B cell (primary cell): ENCODE data around the gene MALSU1. TPM values are rescaled to one million over a fixed set of nuclear protein-coding genes. Genes with fewer than 3 reads are reported as not detected.

Experiments used
- ATAC-seq: fragments of 200-7000 bp; cut with Tn5 transposase; one replicate; pipeline ENCODE4 v1.10.0; 2021; ENCODE audit warnings: low read depth, mild to moderate bottlenecking, moderate number of reproducible peaks, moderate library complexity
- CTCF ChIA-PET: fragments of 350-600 bp; sonication (Branson Sonifier 250); formaldehyde crosslinking; loops from one replicate; lab custom pipeline; 2021; ENCODE audit warnings: antibody characterized with exemption, inconsistent platforms; lab: Charles Lee
- POLR2A ChIA-PET: fragments of 350-600 bp; sonication (Branson Sonifier 250); formaldehyde crosslinking; loops from one replicate; lab custom pipeline; 2021; ENCODE audit warnings: antibody characterized with exemption; lab: Charles Lee
- DNase-seq: peaks from one replicate; pipeline ENCODE4 v3.0.0; 2013
- H2AFZ ChIP-seq: 2 replicates; pipeline ENCODE4 v1.6.1; 2012; ENCODE audit warnings: mild to moderate bottlenecking, low read depth, low read length; ENCODE audit not compliant: insufficient read depth, poor library complexity, severe bottlenecking
- H3K27ac ChIP-seq, 2 donors: 1 replicate in 1 of 2; 2 replicates in 1 of 2; pipeline ENCODE4 v1.5.1; 2012 to 2013; ENCODE audit warnings: low read length in 2 of 2, mild to moderate bottlenecking in 2 of 2, moderate library complexity in 1 of 2
- H3K27me3 ChIP-seq, 4 experiments: fragments of 200-600 bp in 1 of 4; sonication (generic) in 1 of 4; replicated peaks in 1 of 4; 1 replicate in 2 of 4; 2 replicates in 2 of 4; pipeline versions ENCODE4 v1.6.1 to v1.7.0; 2013 to 2016; ENCODE audit warnings: low read length in 3 of 4, mild to moderate bottlenecking in 2 of 4, mixed read lengths in 1 of 4, moderate library complexity in 1 of 4; ENCODE audit not compliant: insufficient read depth in 4 of 4, control insufficient read depth in 3 of 4; ENCODE audit errors: control extremely low read depth in 1 of 4
- H3K36me3 ChIP-seq, 2 experiments: replicated peaks in 1 of 2; 1 replicate in 1 of 2; 2 replicates in 1 of 2; pipeline versions ENCODE4 v1.6.1 to v1.7.1; 2013; ENCODE audit warnings: low read length in 1 of 2; ENCODE audit not compliant: insufficient read depth in 2 of 2, control insufficient read depth in 1 of 2; ENCODE audit errors: control extremely low read depth in 1 of 2, extremely low read depth in 1 of 2
- H3K4me1 ChIP-seq, 2 donors: fragments of 200-600 bp in 1 of 2; sonication (generic) in 1 of 2; 1 replicate in 1 of 2; 2 replicates in 1 of 2; pipeline versions ENCODE4 v1.5.1 to v1.6.1; 2013 to 2017; ENCODE audit warnings: low read length in 2 of 2; ENCODE audit not compliant: control insufficient read depth in 2 of 2, insufficient read depth in 2 of 2
- H3K4me2 ChIP-seq: replicated peaks from 2 replicates; pipeline ENCODE3; 2012; ENCODE audit warnings: mild to moderate bottlenecking, low read depth, low read length; ENCODE audit not compliant: poor library complexity, severe bottlenecking
- H3K4me3 ChIP-seq, 5 experiments: fragments of 200-600 bp in 1 of 5; sonication (generic) in 1 of 5; 1 replicate in 3 of 5; 2 replicates in 2 of 5; pipeline versions ENCODE4 v1.5.1 to v1.7.0; 2011 to 2016; ENCODE audit warnings: low read length in 4 of 5, mild to moderate bottlenecking in 4 of 5, low read depth in 2 of 5, control low read depth in 1 of 5, moderate library complexity in 1 of 5; ENCODE audit not compliant: insufficient read depth in 1 of 5; ENCODE audit errors: control extremely low read depth in 1 of 5, extremely low read depth in 1 of 5
- H3K79me2 ChIP-seq: fragments of 200-600 bp; sonication (generic); one replicate; pipeline ENCODE4 v1.6.0; 2016; ENCODE audit warnings: low read length; ENCODE audit not compliant: control insufficient read depth, insufficient read depth
- H3K9ac ChIP-seq: fragments of 200-600 bp; sonication (generic); 2 replicates; pipeline ENCODE4 v1.6.1; 2017; ENCODE audit warnings: mild to moderate bottlenecking, low read length, moderate library complexity
- H3K9me3 ChIP-seq, 3 donors: one replicate each; pipeline versions ENCODE4 v1.6.1 to v1.7.1; 2013; ENCODE audit warnings: low read length in 2 of 3; ENCODE audit not compliant: control insufficient read depth in 2 of 3, insufficient read depth in 1 of 3; ENCODE audit errors: control extremely low read depth in 1 of 3
- H4K20me1 ChIP-seq: 2 replicates; pipeline ENCODE4 v1.6.0; 2012; ENCODE audit warnings: mild to moderate bottlenecking, low read length; ENCODE audit not compliant: insufficient read depth, control insufficient read depth, poor library complexity, severe bottlenecking
- H3K27ac Mint-ChIP-seq: one replicate; pipeline ENCODE4 v1.8.0; 2021; ENCODE audit warnings: mixed read lengths
- H3K27me3 Mint-ChIP-seq: one replicate; pipeline ENCODE4 v1.8.0; 2021; ENCODE audit warnings: mixed read lengths
- H3K4me1 Mint-ChIP-seq: one replicate; pipeline ENCODE4 v1.8.0; 2021; ENCODE audit warnings: mixed read lengths
- H3K4me3 Mint-ChIP-seq: one replicate; pipeline ENCODE4 v1.8.0; 2021; ENCODE audit warnings: mixed read lengths
- H3K9me3 Mint-ChIP-seq: one replicate; pipeline ENCODE4 v1.8.0; 2022; ENCODE audit warnings: mixed read lengths; ENCODE audit not compliant: insufficient read depth
- EZH2 ChIP-seq: IDR thresholded peaks from 2 replicates; pipeline ENCODE4 v1.6.1; 2012; ENCODE audit warnings: borderline replicate concordance, low read depth, mild to moderate bottlenecking, moderate library complexity, low read length; ENCODE audit not compliant: insufficient read depth, poor library complexity, severe bottlenecking
- WGBS: methylation state at CpG from one replicate; pipeline ENCODE4 v1.1.5; 2013; ENCODE audit warnings: missing lambda C conversion rate; ENCODE audit not compliant: insufficient coverage; 5-methylcytosine and 5-hydroxymethylcytosine counted together
- intact Hi-C: fragments of 100-400 bp; cut with micrococcal nuclease; formaldehyde crosslinking; loops from one replicate; pipeline ENCODE4 v1.10.0; 2022
- polyA plus RNA-seq: library from polyadenylated mRNA; depleted of rRNA; stranded (reverse); fragments of >200 nt; gene quantifications from 2 replicates; pipeline ENCODE4 v1.2.3, GENCODE V29; 2012
- total RNA-seq, 2 donors: library from RNA; stranded (reverse); fragments of 120-200 nt in 1 of 2; gene quantifications; 1 replicate in 1 of 2; 2 replicates in 1 of 2; pipeline versions ENCODE4 v1.2.3 to v1.2.4, GENCODE V29; 2013 to 2022
- TF ChIP-seq, protein P1 (sequence below): fragments of 200-600 bp; IDR thresholded peaks from one replicate; pipeline ENCODE4 v1.8.0; 2022; ENCODE audit warnings: antibody characterized with exemption, mild to moderate bottlenecking

Gene MALSU1
- total and polyA plus RNA-seq, 2 donors (not counting 1 experiment from before 2014, with no cell fraction given) = 20.8 to 38.0 TPM

DNA sequence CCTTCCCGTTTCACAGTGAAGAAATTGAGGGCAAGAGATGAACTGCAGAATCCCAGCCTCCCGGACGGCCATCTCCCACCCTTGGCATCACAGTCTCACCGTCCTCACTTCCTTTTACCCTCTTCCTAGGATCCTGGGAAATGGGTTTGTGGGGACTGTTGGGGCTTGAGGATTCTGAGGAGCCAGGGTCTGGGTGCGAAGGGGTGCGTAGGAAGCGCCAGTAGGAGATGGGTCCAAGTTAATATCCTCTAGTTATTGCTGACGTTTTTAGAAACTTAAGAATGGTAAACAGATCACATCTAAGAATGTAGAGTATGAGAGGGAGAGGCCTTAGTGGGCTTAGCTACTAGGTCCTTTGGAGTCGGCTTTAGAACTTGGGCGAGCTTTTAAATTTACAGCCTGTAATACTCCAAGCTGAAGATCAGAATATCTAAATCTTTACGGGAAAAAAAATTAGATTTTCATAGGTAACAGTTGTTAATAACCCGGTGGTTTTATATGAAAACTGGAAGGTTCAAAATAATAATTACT is 696 bp downstream of the MALSU1 start:
- ATAC-seq (no peak), DNase-seq (no peak)
- Mint-ChIP-seq H3K27me3 (no peaks in the 10 kb centered on the region), H3K27ac (peak overlapping the region; percentile 94), H3K9me3 (no peaks in the 10 kb centered on the region), H3K4me3 (peak overlapping the region; percentile 87), H3K4me1 (peaks cover 46% of the 10 kb centered on the region)
- POLR2A ChIA-PET = interaction anchor here (0.6 to 1.6 kb wide), 3 partner anchors 46 to 191 kb away, joined by 4 to 5 read pairs (median 5); no protein-coding TSS in a partner anchor
- intact Hi-C loops = loop anchor here (1.0 to 5.0 kb wide), 9 partner anchors 23 to 380 kb away; partner anchors contain the start of genes CCDC126, FAM221A, HYCC1 and IGF2BP3
- peak overlapping the region; percentile 62 to 86 for H3K27ac ChIP-seq
- H3K9ac ChIP-seq = peak overlapping the region; percentile 87
- peaks cover 67% of the 10 kb centered on the region for H3K79me2 ChIP-seq
- H3K36me3 ChIP-seq = peaks cover 0 to 10% of the 10 kb centered on the region in 2 experiments
- TF ChIP-seq, protein P1, sequence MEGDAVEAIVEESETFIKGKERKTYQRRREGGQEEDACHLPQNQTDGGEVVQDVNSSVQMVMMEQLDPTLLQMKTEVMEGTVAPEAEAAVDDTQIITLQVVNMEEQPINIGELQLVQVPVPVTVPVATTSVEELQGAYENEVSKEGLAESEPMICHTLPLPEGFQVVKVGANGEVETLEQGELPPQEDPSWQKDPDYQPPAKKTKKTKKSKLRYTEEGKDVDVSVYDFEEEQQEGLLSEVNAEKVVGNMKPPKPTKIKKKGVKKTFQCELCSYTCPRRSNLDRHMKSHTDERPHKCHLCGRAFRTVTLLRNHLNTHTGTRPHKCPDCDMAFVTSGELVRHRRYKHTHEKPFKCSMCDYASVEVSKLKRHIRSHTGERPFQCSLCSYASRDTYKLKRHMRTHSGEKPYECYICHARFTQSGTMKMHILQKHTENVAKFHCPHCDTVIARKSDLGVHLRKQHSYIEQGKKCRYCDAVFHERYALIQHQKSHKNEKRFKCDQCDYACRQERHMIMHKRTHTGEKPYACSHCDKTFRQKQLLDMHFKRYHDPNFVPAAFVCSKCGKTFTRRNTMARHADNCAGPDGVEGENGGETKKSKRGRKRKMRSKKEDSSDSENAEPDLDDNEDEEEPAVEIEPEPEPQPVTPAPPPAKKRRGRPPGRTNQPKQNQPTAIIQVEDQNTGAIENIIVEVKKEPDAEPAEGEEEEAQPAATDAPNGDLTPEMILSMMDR = no peak
- no peak for TF ChIP-seq EZH2
- H3K4me3 ChIP-seq = peak overlapping the region; percentile 70 to 95 (median 86)
- peaks cover 0 to 6% (median 0%) of the 10 kb centered on the region in 4 experiments for H3K27me3 ChIP-seq
- CTCF ChIA-PET = interaction anchor here (4.5 kb wide), 1 partner anchor 28 kb away, joined by 27 read pairs; no protein-coding TSS in a partner anchor
- 7% methylated on average over 5 of the region's 12 CpGs for WGBS
- H3K9me3 ChIP-seq = no peaks in the 10 kb centered on the region
- peaks cover 7% of the 10 kb centered on the region for H4K20me1 ChIP-seq
- H2AFZ ChIP-seq = peak overlapping the region; percentile 85
- peaks cover 16 to 23% of the 10 kb centered on the region in 2 donors for H3K4me1 ChIP-seq
- H3K4me2 ChIP-seq = peak overlapping the region; percentile 82

DNA sequence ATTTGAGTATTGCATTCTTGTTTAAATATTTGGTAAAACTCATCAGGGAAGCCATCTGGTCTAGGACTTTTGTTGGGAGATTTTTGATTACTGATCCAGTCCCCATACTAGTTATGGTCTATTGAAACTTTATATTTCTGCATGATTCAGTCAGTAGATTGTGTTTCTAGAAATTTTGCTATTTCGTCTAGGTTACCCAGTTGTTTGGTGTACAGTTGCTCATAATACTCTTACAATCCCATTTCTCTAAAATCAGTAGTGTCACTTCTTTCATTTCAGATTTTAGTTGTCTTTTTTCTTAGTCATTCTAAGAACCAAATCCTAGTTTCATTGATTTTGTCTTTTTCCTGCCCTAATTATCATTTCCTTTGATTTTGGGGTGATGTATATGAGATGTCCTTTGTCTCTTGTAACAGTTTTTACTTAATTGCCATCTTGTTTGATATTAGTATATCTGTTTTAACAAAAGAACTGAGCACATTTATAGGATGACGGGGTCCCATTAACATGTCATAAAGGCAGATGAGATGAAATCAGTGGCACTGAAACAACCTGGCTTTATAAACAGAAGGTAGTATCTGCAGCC is 7.9 kb downstream of the MALSU1 start:
- no peaks in the 10 kb centered on the region for H3K9me3 ChIP-seq
- TF ChIP-seq, protein P1 = no peak
- TF ChIP-seq EZH2 = no peak
- H3K79me2 ChIP-seq = peaks cover 44% of the 10 kb centered on the region
- H3K9ac ChIP-seq = no peak overlapping the region
- no peaks in the 10 kb centered on the region for H3K27me3 ChIP-seq
- no CpG with 5 or more reads among the region's 2 CpGs for WGBS
- Mint-ChIP-seq H3K27ac (no peak overlapping the region), H3K4me3 (no peak overlapping the region), H3K4me1 (peaks cover 36% of the 10 kb centered on the region), H3K27me3 (no peaks in the 10 kb centered on the region), H3K9me3 (no peaks in the 10 kb centered on the region)
- no peak overlapping the region for H3K4me2 ChIP-seq
- DNase-seq (no peak), ATAC-seq (no peak)
- no peak overlapping the region for H3K4me3 ChIP-seq
- POLR2A ChIA-PET = no interaction called here
- H3K36me3 ChIP-seq = peaks cover 6 to 44% of the 10 kb centered on the region in 2 experiments
- H3K4me1 ChIP-seq = peaks cover 2 to 5% of the 10 kb centered on the region in 2 donors
- H3K27ac ChIP-seq = no peak overlapping the region
- H2AFZ ChIP-seq = no peak overlapping the region
- intact Hi-C loops = no loop called here
- H4K20me1 ChIP-seq = peaks cover 21% of the 10 kb centered on the region
- CTCF ChIA-PET = no interaction called here
